Measurements from ENCODE around the gene KRT32. TPM values are rescaled to one million over a fixed set of nuclear protein-coding genes. Genes with fewer than 3 reads are reported as not detected.
A peak's percentile ranks its signal among the peaks of the same experiment; 100 is the strongest.

KRT32 gene
- polyA plus RNA-seq, 4 donors: not detected

GRCh38 chr17:41498276-41498675, 31.1 kb upstream of the KRT32 start:
- H3K4me1 ChIP-seq (ENCODE audit: control insufficient read depth in 3 of 3, insufficient read depth in 2 of 3, low read depth in 1 of 3, low read length in 2 of 3): peaks cover 2 to 3% (median 3%) of the 10 kb centered on the region in 3 donors
- 62 to 73% (median 69%) methylated on average over 6 of the region's 6 CpGs for WGBS, 3 donors
- peaks cover 0 to 4% (median 0%) of the 10 kb centered on the region in 3 donors for H3K27me3 ChIP-seq (ENCODE audit: control insufficient read depth in 3 of 3, insufficient read depth in 3 of 3, low read length in 3 of 3)
- no peaks in the 10 kb centered on the region for H3K9me3 ChIP-seq (ENCODE audit: control insufficient read depth in 2 of 2, insufficient read depth in 1 of 2, low read depth in 1 of 2, low read length in 1 of 2)
- no peak overlapping the region for H3K4me3 ChIP-seq (ENCODE audit: low read depth in 1 of 3, low read length in 3 of 3)
- no peaks in the 10 kb centered on the region for H3K36me3 ChIP-seq (ENCODE audit: control insufficient read depth in 3 of 3, insufficient read depth in 2 of 3, low read depth in 1 of 3, low read length in 3 of 3)
- H3K27ac ChIP-seq (ENCODE audit: low read depth in 1 of 3, low read length in 2 of 3): no peak overlapping the region
- DNase-seq (no peak), FAIRE-seq (no peak)

- Histone ChIP-seq H3K4me1 (ENCODE audit: control insufficient read depth in 3 of 3, insufficient read depth in 2 of 3, low read depth in 1 of 3, low read length in 2 of 3) (peaks cover 3 to 8% (median 3%) of the 10 kb centered on the region in 3 donors), H3K36me3 (ENCODE audit: control insufficient read depth in 3 of 3, insufficient read depth in 2 of 3, low read depth in 1 of 3, low read length in 3 of 3) (no peaks in the 10 kb centered on the region), H3K27ac (ENCODE audit: low read depth in 1 of 3, low read length in 2 of 3) (peak overlapping the region in 2 of 3 donors; percentile 27 to 56), H3K9me3 (ENCODE audit: control insufficient read depth in 2 of 2, insufficient read depth in 1 of 2, low read depth in 1 of 2, low read length in 1 of 2) (no peaks in the 10 kb centered on the region), H3K4me3 (ENCODE audit: low read depth in 1 of 3, low read length in 3 of 3) (no peak overlapping the region), H3K27me3 (ENCODE audit: control insufficient read depth in 3 of 3, insufficient read depth in 3 of 3, low read length in 3 of 3) (peaks cover 0 to 4% (median 0%) of the 10 kb centered on the region in 3 donors)
- 30 to 46% (median 38%) methylated on average over 11 to 12 of the region's 12 CpGs for WGBS, 3 donors
- peak; percentile 86 to 94 for DNase-seq
- FAIRE-seq: no peak
Measured at GRCh38 chr17:41496803-41497484, 29.8 kb upstream of the KRT32 start.

GRCh38 chr17:41494524-41494923, 27.3 kb upstream of the KRT32 start:
- peaks cover 0 to 2% (median 0%) of the 10 kb centered on the region in 3 donors for H3K27me3 ChIP-seq (ENCODE audit: control insufficient read depth in 3 of 3, insufficient read depth in 3 of 3, low read length in 3 of 3)
- no peak for DNase-seq
- FAIRE-seq: no peak
- WGBS, 3 donors: 69 to 74% (median 74%) methylated on average over 2 of the region's 2 CpGs
- peaks cover 3 to 10% (median 3%) of the 10 kb centered on the region in 3 donors for H3K4me1 ChIP-seq (ENCODE audit: control insufficient read depth in 3 of 3, insufficient read depth in 2 of 3, low read depth in 1 of 3, low read length in 2 of 3)
- H3K9me3 ChIP-seq (ENCODE audit: control insufficient read depth in 2 of 2, insufficient read depth in 1 of 2, low read depth in 1 of 2, low read length in 1 of 2): no peaks in the 10 kb centered on the region
- no peak overlapping the region for H3K27ac ChIP-seq (ENCODE audit: low read depth in 1 of 3, low read length in 2 of 3)
- no peak overlapping the region for H3K4me3 ChIP-seq (ENCODE audit: low read depth in 1 of 3, low read length in 3 of 3)
- no peaks in the 10 kb centered on the region for H3K36me3 ChIP-seq (ENCODE audit: control insufficient read depth in 3 of 3, insufficient read depth in 2 of 3, low read depth in 1 of 3, low read length in 3 of 3)

DNA sequence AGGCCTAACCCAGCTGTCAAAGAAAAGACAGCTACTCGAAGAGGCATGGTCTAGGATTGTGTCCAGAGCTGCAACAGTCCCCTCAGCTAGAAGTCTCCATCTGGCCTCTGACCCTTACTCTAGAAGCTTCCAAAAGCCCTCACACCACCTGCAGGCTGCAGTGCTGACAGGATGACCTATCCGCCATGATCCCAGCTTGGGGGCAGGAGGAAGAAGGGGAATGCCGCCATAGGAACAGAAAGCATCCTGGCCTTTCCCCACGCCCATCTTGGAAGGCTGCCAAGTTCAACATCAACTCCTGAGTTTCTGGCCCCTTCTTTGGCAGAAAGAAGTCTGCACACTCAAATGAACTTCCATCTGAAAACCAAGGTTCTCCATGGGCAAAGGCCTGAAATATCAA, 25.6 kb upstream of the KRT32 start:
- H3K27me3 ChIP-seq (ENCODE audit: control insufficient read depth in 3 of 3, insufficient read depth in 3 of 3, low read length in 3 of 3): peaks cover 0 to 8% (median 0%) of the 10 kb centered on the region in 3 donors
- FAIRE-seq (no peak), DNase-seq (peak in 1 of 2 donors; percentile 74)
- no peak overlapping the region for H3K4me3 ChIP-seq (ENCODE audit: low read depth in 1 of 3, low read length in 3 of 3)
- WGBS, 3 donors: 40 to 47% (median 46%) methylated on average over 4 of the region's 4 CpGs
- H3K27ac ChIP-seq (ENCODE audit: low read depth in 1 of 3, low read length in 2 of 3): peak overlapping the region in 1 of 3 donors; percentile 28
- no peaks in the 10 kb centered on the region for H3K36me3 ChIP-seq (ENCODE audit: control insufficient read depth in 3 of 3, insufficient read depth in 2 of 3, low read depth in 1 of 3, low read length in 3 of 3)
- peaks cover 3 to 10% (median 3%) of the 10 kb centered on the region in 3 donors for H3K4me1 ChIP-seq (ENCODE audit: control insufficient read depth in 3 of 3, insufficient read depth in 2 of 3, low read depth in 1 of 3, low read length in 2 of 3)
- no peaks in the 10 kb centered on the region for H3K9me3 ChIP-seq (ENCODE audit: control insufficient read depth in 2 of 2, insufficient read depth in 1 of 2, low read depth in 1 of 2, low read length in 1 of 2)

GRCh38 chr17:41492351-41492750, 25.2 kb upstream of the KRT32 start:
- FAIRE-seq: no peak
- H3K4me1 ChIP-seq (ENCODE audit: control insufficient read depth in 3 of 3, insufficient read depth in 2 of 3, low read depth in 1 of 3, low read length in 2 of 3): peaks cover 0 to 10% (median 3%) of the 10 kb centered on the region in 3 donors
- peak overlapping the region in 1 of 3 donors; percentile 28 for H3K27ac ChIP-seq (ENCODE audit: low read depth in 1 of 3, low read length in 2 of 3)
- whole genome bisulfite sequencing, 3 donors: 55 to 68% (median 64%) methylated on average over 6 of the region's 6 CpGs
- no peaks in the 10 kb centered on the region for H3K9me3 ChIP-seq (ENCODE audit: control insufficient read depth in 2 of 2, insufficient read depth in 1 of 2, low read depth in 1 of 2, low read length in 1 of 2)
- peaks cover 0 to 11% (median 0%) of the 10 kb centered on the region in 3 donors for H3K27me3 ChIP-seq (ENCODE audit: control insufficient read depth in 3 of 3, insufficient read depth in 3 of 3, low read length in 3 of 3)
- no peaks in the 10 kb centered on the region for H3K36me3 ChIP-seq (ENCODE audit: control insufficient read depth in 3 of 3, insufficient read depth in 2 of 3, low read depth in 1 of 3, low read length in 3 of 3)
- no peak for DNase-seq
- H3K4me3 ChIP-seq (ENCODE audit: low read depth in 1 of 3, low read length in 3 of 3): no peak overlapping the region

DNA sequence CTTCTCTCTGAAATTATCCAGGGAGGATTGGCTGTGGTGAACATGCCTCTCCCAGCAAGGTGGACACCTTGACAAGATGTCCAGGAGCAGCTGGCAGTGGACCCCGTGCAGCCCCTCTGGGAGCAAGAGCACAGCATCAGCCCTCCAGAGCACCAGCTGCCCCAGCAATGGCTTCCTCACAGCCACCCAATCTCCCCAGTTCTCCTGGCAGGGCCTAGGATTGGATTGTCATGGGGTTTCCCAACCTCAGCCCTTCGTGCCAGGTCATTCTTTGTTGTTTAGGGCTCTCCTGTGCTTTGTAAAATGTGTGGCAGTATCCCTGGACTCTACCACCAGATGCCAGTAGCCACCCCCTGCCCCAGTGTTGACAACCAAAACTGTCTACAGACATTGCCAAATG, 24.3 kb upstream of the KRT32 start:
- Histone ChIP-seq H3K4me3 (ENCODE audit: low read depth in 1 of 3, low read length in 3 of 3) (no peak overlapping the region), H3K27ac (ENCODE audit: low read depth in 1 of 3, low read length in 2 of 3) (no peak overlapping the region), H3K36me3 (ENCODE audit: control insufficient read depth in 3 of 3, insufficient read depth in 2 of 3, low read depth in 1 of 3, low read length in 3 of 3) (no peaks in the 10 kb centered on the region), H3K9me3 (ENCODE audit: control insufficient read depth in 2 of 2, insufficient read depth in 1 of 2, low read depth in 1 of 2, low read length in 1 of 2) (no peaks in the 10 kb centered on the region), H3K4me1 (ENCODE audit: control insufficient read depth in 3 of 3, insufficient read depth in 2 of 3, low read depth in 1 of 3, low read length in 2 of 3) (peaks cover 0 to 10% (median 0%) of the 10 kb centered on the region in 3 donors), H3K27me3 (ENCODE audit: control insufficient read depth in 3 of 3, insufficient read depth in 3 of 3, low read length in 3 of 3) (peaks cover 0 to 19% (median 0%) of the 10 kb centered on the region in 3 donors)
- FAIRE-seq (no peak), DNase-seq (no peak)
- WGBS, 3 donors: 62 to 84% (median 83%) methylated on average over 2 of the region's 2 CpGs

DNA sequence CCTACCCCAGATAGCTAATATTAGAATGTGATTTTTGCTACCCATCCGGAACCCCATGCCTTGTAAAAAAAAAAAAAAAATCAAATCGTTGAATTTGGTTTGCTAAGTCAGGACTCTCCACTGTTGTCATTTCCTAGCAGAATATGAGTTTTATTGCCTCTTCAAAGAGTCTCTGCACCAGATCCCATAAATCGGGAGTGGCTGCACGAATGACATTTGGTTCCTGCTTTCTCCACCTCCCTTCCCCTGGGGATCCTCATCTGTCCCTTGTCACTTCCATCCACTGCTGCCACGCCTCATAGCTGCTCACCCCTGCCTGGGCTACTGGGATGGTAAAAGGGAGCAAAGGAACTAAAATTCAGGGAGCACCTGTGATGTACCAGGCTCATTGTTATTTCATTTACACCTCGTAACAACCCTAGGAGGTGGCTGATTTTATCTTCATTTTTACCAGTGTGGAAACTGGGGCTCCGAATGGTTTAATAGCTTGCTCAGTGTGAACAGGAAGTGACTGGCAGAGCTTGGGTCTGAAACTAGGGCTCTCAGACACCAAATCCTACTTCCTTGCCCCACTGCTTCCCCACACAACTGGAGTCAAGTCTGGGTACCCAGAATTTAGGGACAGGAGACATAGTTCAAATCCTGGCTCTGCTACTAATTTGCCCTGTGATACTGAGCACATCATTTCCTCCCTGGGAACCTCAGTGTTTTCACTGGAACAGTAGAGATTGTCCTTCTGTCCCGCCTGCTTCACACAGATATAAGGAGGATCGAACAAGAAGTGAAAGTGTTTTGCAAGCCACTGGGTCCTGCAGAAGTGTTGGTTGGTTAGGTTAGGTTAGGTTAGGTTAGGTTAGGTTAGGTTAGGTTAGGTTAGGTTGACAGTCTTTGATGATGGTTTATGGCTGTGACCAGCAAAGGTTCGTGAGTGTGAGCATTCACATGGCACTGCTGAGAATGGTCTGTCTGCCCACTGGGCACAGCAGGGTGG, 23.1 kb upstream of the KRT32 start:
- Histone ChIP-seq H3K36me3 (ENCODE audit: control insufficient read depth in 3 of 3, insufficient read depth in 2 of 3, low read depth in 1 of 3, low read length in 3 of 3) (no peaks in the 10 kb centered on the region), H3K27me3 (ENCODE audit: control insufficient read depth in 3 of 3, insufficient read depth in 3 of 3, low read length in 3 of 3) (peaks cover 0 to 21% (median 0%) of the 10 kb centered on the region in 3 donors), H3K27ac (ENCODE audit: low read depth in 1 of 3, low read length in 2 of 3) (no peak overlapping the region), H3K4me1 (ENCODE audit: control insufficient read depth in 3 of 3, insufficient read depth in 2 of 3, low read depth in 1 of 3, low read length in 2 of 3) (peaks cover 0 to 10% (median 0%) of the 10 kb centered on the region in 3 donors), H3K4me3 (ENCODE audit: low read depth in 1 of 3, low read length in 3 of 3) (no peak overlapping the region), H3K9me3 (ENCODE audit: control insufficient read depth in 2 of 2, insufficient read depth in 1 of 2, low read depth in 1 of 2, low read length in 1 of 2) (no peaks in the 10 kb centered on the region)
- 34 to 61% (median 40%) methylated on average over 10 of the region's 10 CpGs for WGBS, 3 donors
- no peak for DNase-seq
- no peak for FAIRE-seq

- H3K27me3 ChIP-seq (ENCODE audit: control insufficient read depth in 3 of 3, insufficient read depth in 3 of 3, low read length in 3 of 3): peaks cover 0 to 21% (median 0%) of the 10 kb centered on the region in 3 donors
- no peaks in the 10 kb centered on the region for H3K36me3 ChIP-seq (ENCODE audit: control insufficient read depth in 3 of 3, insufficient read depth in 2 of 3, low read depth in 1 of 3, low read length in 3 of 3)
- H3K27ac ChIP-seq (ENCODE audit: low read depth in 1 of 3, low read length in 2 of 3): no peak within 1 kb of the TSS
- no peaks in the 10 kb centered on the region for H3K9me3 ChIP-seq (ENCODE audit: control insufficient read depth in 2 of 2, insufficient read depth in 1 of 2, low read depth in 1 of 2, low read length in 1 of 2)
- DNase-seq (no peak), FAIRE-seq (no peak)
- H3K4me1 ChIP-seq (ENCODE audit: control insufficient read depth in 3 of 3, insufficient read depth in 2 of 3, low read depth in 1 of 3, low read length in 2 of 3): peaks cover 0 to 10% (median 0%) of the 10 kb centered on the region in 3 donors
- H3K4me3 ChIP-seq (ENCODE audit: low read depth in 1 of 3, low read length in 3 of 3): no peak within 1 kb of the TSS
- WGBS, 3 donors: 89 to 92% (median 90%) methylated on average over 12 of the region's 12 CpGs
Measured at GRCh38 chr17:41489531-41489930, 22.3 kb upstream of the KRT32 start, which contains the start of gene KRT36. Gene KRT36 (minus strand): TSS chr17:41489910. CDS start chr17:41489864, 46 bp downstream.

All from small intestine (tissue), 7 donors.